A549 (cell line): Measurements from ENCODE around the gene PSMB10. TPM values are rescaled to one million over a fixed set of nuclear protein-coding genes. Genes with fewer than 3 reads are reported as not detected.

ENCODE experiments used
- ATAC-seq, 2 experiments: fragments of 200-7000 bp in 1 of 2; fragments of >200 bp in 1 of 2; cut with Nextera tagmentation in 1 of 2; cut with Tn5 transposase in 1 of 2; 3 replicates each; pipeline versions ENCODE4 v1.8.0 to v1.9.1; 2018 to 2020; ENCODE audit warnings: mild to moderate bottlenecking in 1 of 2, moderate library complexity in 1 of 2
- CTCF ChIA-PET: fragments of 300-600 bp; sonication (Branson Sonifier 250); formaldehyde crosslinking; extraction: SDS; loops from one replicate; lab custom pipeline; 2021; ENCODE audit warnings: antibody characterized with exemption, inconsistent platforms; lab: Yijun Ruan, JAX
- POLR2A ChIA-PET: fragments of 350-600 bp; formaldehyde crosslinking; extraction: SDS; loops from one replicate; lab custom pipeline; 2021; ENCODE audit warnings: antibody characterized with exemption, inconsistent platforms; lab: Yijun Ruan, JAX
- DNase-seq, 2 experiments: peaks; one replicate each; pipeline versions ENCODE4 v3.0.0 to v3.0.0-alpha.2; 2011 to 2016; ENCODE audit warnings: low read depth in 1 of 2, low spot score in 1 of 2
- FAIRE-seq: peaks from 2 replicates; lab custom pipeline; 2011; peaks lifted over from hg19 to GRCh38; lab: Jason Lieb, UNC
- H3K27ac ChIP-seq, 2 experiments: fragments of >200 bp; sonication (Bioruptor Twin); formaldehyde crosslinking; 3 replicates each; pipeline ENCODE4 v1.5.1; 2016 to 2017
- H3K4me1 ChIP-seq: fragments of >200 bp; sonication (Bioruptor Twin); formaldehyde crosslinking; 3 replicates; pipeline ENCODE4 v1.6.1; 2016
- H3K4me2 ChIP-seq: fragments of >200 bp; sonication (Bioruptor Twin); formaldehyde crosslinking; 3 replicates; pipeline ENCODE4 v1.6.1; 2016
- H3K4me3 ChIP-seq: fragments of >200 bp; sonication (Bioruptor Twin); formaldehyde crosslinking; 3 replicates; pipeline ENCODE4 v1.5.1; 2016
- H3K9me3 ChIP-seq: fragments of >200 bp; sonication (Bioruptor Twin); formaldehyde crosslinking; 3 replicates; pipeline ENCODE4 v1.6.1; 2016
- ATOH8 ChIP-seq: fragments of 250-450 bp; sonication (Bioruptor Pico); IDR thresholded peaks from 2 replicates; pipeline ENCODE4 v1.5.0; 2020; ENCODE audit warnings: low read depth, mild to moderate bottlenecking, moderate library complexity
- CBX2 ChIP-seq: fragments of 200-600 bp; sonication (generic); IDR thresholded peaks from 2 replicates; pipeline ENCODE4 v1.6.1; 2016; ENCODE audit warnings: low read depth, mild to moderate bottlenecking, borderline replicate concordance
- CTCF ChIP-seq: fragments of >200 bp; sonication (Bioruptor Twin); formaldehyde crosslinking; IDR thresholded peaks from 3 replicates; pipeline ENCODE4 v1.5.1; 2016
- ELK1 ChIP-seq: fragments of 150-350 bp; IDR thresholded peaks from 2 replicates; pipeline ENCODE4 v1.6.1; 2014; ENCODE audit warnings: low read depth, mild to moderate bottlenecking, low read length
- FOSB ChIP-seq: fragments of 250-450 bp; sonication (Bioruptor Pico); IDR thresholded peaks from 2 replicates; pipeline ENCODE4 v1.5.0; 2020; ENCODE audit warnings: mild to moderate bottlenecking, moderate library complexity
- HEYL ChIP-seq: fragments of 250-450 bp; sonication (Bioruptor Pico); IDR thresholded peaks from 2 replicates; pipeline ENCODE4 v1.8.0; 2021; ENCODE audit warnings: mild to moderate bottlenecking, moderate library complexity
- KDM1A ChIP-seq: fragments of 200-600 bp; sonication (generic); IDR thresholded peaks from 2 replicates; pipeline ENCODE4 v1.6.1; 2016; ENCODE audit warnings: low read depth, mild to moderate bottlenecking
- KDM5A ChIP-seq: fragments of 200-600 bp; sonication (generic); IDR thresholded peaks from 2 replicates; pipeline ENCODE4 v1.6.1; 2016; ENCODE audit warnings: antibody characterized with exemption, mild to moderate bottlenecking
- MAZ ChIP-seq: fragments of 150-350 bp; IDR thresholded peaks from 2 replicates; pipeline ENCODE4 v1.6.1; 2014; ENCODE audit warnings: antibody characterized with exemption, low read depth, low read length, borderline replicate concordance
- NPAS2 ChIP-seq: fragments of 250-450 bp; sonication (Bioruptor Pico); IDR thresholded peaks from 2 replicates; pipeline ENCODE4 v1.8.0; 2022; ENCODE audit warnings: mild to moderate bottlenecking, moderate library complexity, borderline replicate concordance
- NR3C1 ChIP-seq: fragments of >200 bp; sonication (Bioruptor Twin); formaldehyde crosslinking; IDR thresholded peaks from 3 replicates; pipeline ENCODE4 v1.6.1; 2017
- PBX3 ChIP-seq: IDR thresholded peaks from 2 replicates; pipeline ENCODE4 v1.6.1; 2012
- POLR2AphosphoS2 ChIP-seq: conservative IDR thresholded peaks from 2 replicates; pipeline ENCODE4 v1.6.1; 2012; ENCODE audit warnings: low read length, improper control_type of control experiment, inconsistent platforms
- RARB ChIP-seq: fragments of 250-450 bp; sonication (Bioruptor Pico); IDR thresholded peaks from 2 replicates; pipeline ENCODE4 v1.8.0; 2021; ENCODE audit warnings: mild to moderate bottlenecking, moderate library complexity
- REST ChIP-seq: fragments of 200-600 bp; sonication (generic); IDR thresholded peaks from 2 replicates; pipeline ENCODE4 v1.6.1; 2016; ENCODE audit warnings: antibody characterized with exemption, mild to moderate bottlenecking, moderate library complexity
- TFCP2L1 ChIP-seq: fragments of 250-450 bp; sonication (Bioruptor Pico); IDR thresholded peaks from 2 replicates; pipeline ENCODE4 v1.5.0; 2021; ENCODE audit warnings: mild to moderate bottlenecking
- ZFP36 ChIP-seq: fragments of 450-650 bp; IDR thresholded peaks from 2 replicates; pipeline ENCODE4 v1.6.1; 2014; ENCODE audit warnings: borderline replicate concordance; ENCODE audit not compliant: partially characterized antibody
- ZNF302 ChIP-seq: fragments of 250-450 bp; sonication (Bioruptor Pico); IDR thresholded peaks from 2 replicates; pipeline ENCODE4 v1.9.0; 2021; ENCODE audit warnings: inconsistent platforms, mild to moderate bottlenecking, moderate library complexity
- WGBS: methylation state at CpG from one replicate; pipeline ENCODE4 v1.1.6; 2017; ENCODE audit errors: missing lambda C conversion rate; 5-methylcytosine and 5-hydroxymethylcytosine counted together
- polyA plus RNA-seq, 4 experiments: library from polyadenylated mRNA; depleted of rRNA in 3 of 4; stranded (reverse); fragments of >200 nt; fragmentation: RNase III in 1 of 4; extraction: RNeasy Plus Mini Kit Qiagen cat#74134 plus additional on column Dnase treatment in 1 of 4; gene quantifications; 2 replicates in 3 of 4; 3 replicates in 1 of 4; pipeline ENCODE4 v1.2.3, GENCODE V29; 2011 to 2017

Gene PSMB10
- polyA plus RNA-seq, 2 of the 4 experiments (the other 2 are of a cell fraction): 11.3 to 52.4 TPM

- WGBS: 93% methylated on average over 24 of the region's 24 CpGs
- CTCF ChIA-PET: interaction anchor here (6.3 kb wide), 1 partner anchor 10 kb away, joined by 29 read pairs; the partner anchor contains the start of gene PSMB10
- Histone ChIP-seq H3K27ac (no peak overlapping the region), H3K9me3 (no peaks in the 10 kb centered on the region), H3K4me1 (no peaks in the 10 kb centered on the region), H3K4me2 (no peak overlapping the region), H3K4me3 (no peak overlapping the region)
- ATAC-seq: no peak
- no peak for DNase-seq
- no peak for FAIRE-seq
- POLR2A ChIA-PET: interaction anchor here (1.4 kb wide), 1 partner anchor 10 kb away, joined by 5 read pairs; no protein-coding TSS in a partner anchor
- TF ChIP-seq TFCP2L1 (no peak), NR3C1 (no peak), RARB (CRISPR knock-in tag) (no peak), HEYL (CRISPR knock-in tag) (no peak), ATOH8 (CRISPR knock-in tag) (no peak), ZFP36 (no peak), CBX2 (no peak), REST (no peak), POLR2AphosphoS2 (no peak), ELK1 (no peak), KDM5A (no peak), FOSB (CRISPR knock-in tag) (no peak), ZNF302 (CRISPR knock-in tag) (no peak), CTCF (no peak), NPAS2 (CRISPR knock-in tag) (no peak)
These were observed 8.8 kb upstream of the PSMB10 start for GRCh38 chr16:67945392-67945933.

GRCh38 chr16:67944690-67945391, 8.2 kb upstream of the PSMB10 start:
- H3K9me3 ChIP-seq: no peaks in the 10 kb centered on the region
- 98% methylated on average over 15 of the region's 24 CpGs for WGBS
- no peak overlapping the region for H3K4me2 ChIP-seq
- POLR2A ChIA-PET: interaction anchor here (1.4 kb wide), 1 partner anchor 9 kb away, joined by 5 read pairs; no protein-coding TSS in a partner anchor
- TF ChIP-seq REST (no peak), KDM1A (no peak), PBX3 (no peak), MAZ (no peak), KDM5A (no peak)
- ATAC-seq (no peak), FAIRE-seq (no peak), DNase-seq (no peak)
- no peak overlapping the region for H3K27ac ChIP-seq
- CTCF ChIA-PET: interaction anchor here (0.5 to 6.3 kb wide), 5 partner anchors 9 to 120 kb away, joined by 3 to 29 read pairs (median 4); partner anchors contain the start of gene PSMB10
- no peaks in the 10 kb centered on the region for H3K4me1 ChIP-seq
- no peak overlapping the region for H3K4me3 ChIP-seq
